MM.1S (cell line): ENCODE results near the gene SOX18.

Experiments used
- DNase-seq: peaks from one replicate; pipeline ENCODE4 v3.0.0-alpha.2; 2015
- H2AFZ ChIP-seq: fragments of 300-600 bp; sonication (generic); 2 replicates; pipeline ENCODE4 v1.6.0; 2016; ENCODE audit warnings: antibody characterized with exemption, low read length
- H3F3A ChIP-seq: fragments of 300-600 bp; sonication (generic); 2 replicates; pipeline ENCODE4 v1.6.1; 2016; ENCODE audit warnings: mild to moderate bottlenecking, antibody characterized with exemption, low read length, moderate library complexity, mixed read lengths; ENCODE audit not compliant: insufficient read depth
- H3K27ac ChIP-seq: fragments of 300-600 bp; sonication (generic); 2 replicates; pipeline ENCODE4 v1.5.1; 2016; ENCODE audit warnings: mild to moderate bottlenecking, low read length
- H3K27me3 ChIP-seq: fragments of 300-600 bp; sonication (generic); replicated peaks from 2 replicates; pipeline ENCODE4 v1.6.0; 2016; ENCODE audit warnings: low read length; ENCODE audit not compliant: insufficient read depth
- H3K36me3 ChIP-seq: fragments of 300-600 bp; sonication (generic); replicated peaks from 2 replicates; pipeline ENCODE4 v1.6.1; 2016; ENCODE audit warnings: mild to moderate bottlenecking, low read length, mixed read lengths; ENCODE audit not compliant: insufficient read depth
- H3K4me1 ChIP-seq: fragments of 300-600 bp; sonication (generic); 2 replicates; pipeline ENCODE4 v1.6.1; 2016; ENCODE audit warnings: low read length, mixed read lengths
- H3K4me2 ChIP-seq: fragments of 300-600 bp; sonication (generic); 2 replicates; pipeline ENCODE4 v1.6.0; 2016; ENCODE audit warnings: low read depth, low read length
- H3K4me3 ChIP-seq: fragments of 300-600 bp; sonication (generic); 2 replicates; pipeline ENCODE4 v1.5.1; 2016; ENCODE audit warnings: low read length, mixed read lengths
- H3K79me2 ChIP-seq: fragments of 300-600 bp; sonication (generic); 2 replicates; pipeline ENCODE4 v1.6.1; 2016; ENCODE audit warnings: mixed run types, low read length, mixed read lengths
- H3K9ac ChIP-seq: fragments of 300-600 bp; sonication (generic); 2 replicates; pipeline ENCODE4 v1.6.1; 2016; ENCODE audit warnings: low read length, mixed read lengths
- H3K9me2 ChIP-seq: fragments of 300-600 bp; sonication (generic); replicated peaks from 2 replicates; pipeline ENCODE4 v1.6.1; 2016; ENCODE audit warnings: mild to moderate bottlenecking, low read length, mixed read lengths; ENCODE audit not compliant: insufficient read depth
- H3K9me3 ChIP-seq: fragments of 300-600 bp; sonication (generic); replicated peaks from 2 replicates; pipeline ENCODE4 v1.6.1; 2016; ENCODE audit warnings: mild to moderate bottlenecking, low read length, mixed read lengths; ENCODE audit not compliant: insufficient read depth
- H4K20me1 ChIP-seq: fragments of 300-600 bp; sonication (generic); 2 replicates; pipeline ENCODE4 v1.6.1; 2016; ENCODE audit warnings: mild to moderate bottlenecking, low read length, moderate library complexity, mixed read lengths; ENCODE audit not compliant: insufficient read depth
- CTCF ChIP-seq: fragments of 300-600 bp; sonication (generic); IDR thresholded peaks from 2 replicates; pipeline ENCODE4 v1.5.1; 2016; ENCODE audit warnings: antibody characterized with exemption, low read length, mixed read lengths
- EZH2 ChIP-seq: fragments of 300-600 bp; sonication (generic); optimal IDR thresholded peaks from 2 replicates; pipeline ENCODE3; 2017; ENCODE audit warnings: low read depth, mild to moderate bottlenecking, antibody characterized with exemption, low read length, mixed read lengths
- EZH2phosphoT487 ChIP-seq: fragments of 300-600 bp; sonication (generic); IDR thresholded peaks from 2 replicates; pipeline ENCODE4 v1.6.1; 2018; ENCODE audit warnings: antibody characterized with exemption, low read length

The SOX18 gene

GRCh38 chr20:64025826-64026412 lies 23.5 kb downstream of the SOX18 start:
- Histone ChIP-seq H3K9me2 (no peaks in the 10 kb centered on the region), H3K79me2 (no peaks in the 10 kb centered on the region), H3K4me1 (no peaks in the 10 kb centered on the region), H3K4me3 (no peak overlapping the region), H3K9me3 (no peaks in the 10 kb centered on the region), H3K36me3 (no peaks in the 10 kb centered on the region), H4K20me1 (no peaks in the 10 kb centered on the region), H3K4me2 (no peak overlapping the region), H3K9ac (no peak overlapping the region), H3K27ac (no peak overlapping the region), H2AFZ (no peak overlapping the region), H3K27me3 (no peaks in the 10 kb centered on the region), H3F3A (no peaks in the 10 kb centered on the region)
- no peak for DNase-seq
- TF ChIP-seq EZH2phosphoT487 (no peak), EZH2 (no peak), CTCF (no peak)

GRCh38 chr20:64025101-64025825 lies 24.2 kb downstream of the SOX18 start:
- H3K79me2 ChIP-seq = no peaks in the 10 kb centered on the region
- H3K27me3 ChIP-seq = no peaks in the 10 kb centered on the region
- no peaks in the 10 kb centered on the region for H3K4me1 ChIP-seq
- no peaks in the 10 kb centered on the region for H3F3A ChIP-seq
- no peaks in the 10 kb centered on the region for H3K9me3 ChIP-seq
- no peak overlapping the region for H2AFZ ChIP-seq
- H3K27ac ChIP-seq = no peak overlapping the region
- no peaks in the 10 kb centered on the region for H4K20me1 ChIP-seq
- no peaks in the 10 kb centered on the region for H3K36me3 ChIP-seq
- H3K4me3 ChIP-seq = no peak overlapping the region
- no peak overlapping the region for H3K4me2 ChIP-seq
- H3K9me2 ChIP-seq = no peaks in the 10 kb centered on the region
- no peak for DNase-seq
- no peak for TF ChIP-seq EZH2
- no peak for TF ChIP-seq CTCF
- no peak for TF ChIP-seq EZH2phosphoT487
- H3K9ac ChIP-seq = no peak overlapping the region

- H2AFZ ChIP-seq = no peak overlapping the region
- no peak overlapping the region for H3K4me3 ChIP-seq
- H3K9ac ChIP-seq = no peak overlapping the region
- TF ChIP-seq CTCF = no peak
- TF ChIP-seq EZH2phosphoT487 = no peak
- no peak for TF ChIP-seq EZH2
- H3K27ac ChIP-seq = no peak overlapping the region
- H3K4me2 ChIP-seq = no peak overlapping the region
- DNase-seq = no peak
- no peaks in the 10 kb centered on the region for H3K79me2 ChIP-seq
- H3K4me1 ChIP-seq = no peaks in the 10 kb centered on the region
- 0 out of 2 replicates have a peak, but pooled peaks cover 4% of the 10 kb centered on the region for H3K36me3 ChIP-seq
- H3K9me2 ChIP-seq = no peaks in the 10 kb centered on the region
- H3F3A ChIP-seq = no peaks in the 10 kb centered on the region
- no peaks in the 10 kb centered on the region for H3K27me3 ChIP-seq
- H3K9me3 ChIP-seq = no peaks in the 10 kb centered on the region
- H4K20me1 ChIP-seq = no peaks in the 10 kb centered on the region
Observed at GRCh38 chr20:64024141-64024990, 25.1 kb downstream of the SOX18 start.
